Smooth muscle cell (in vitro differentiated cells): Measurements from ENCODE around the gene LTO1. TPM values are rescaled to one million over a fixed set of nuclear protein-coding genes. Genes with fewer than 3 reads are reported as not detected.

ENCODE experiments used
- DNase-seq: peaks from one replicate; lab custom pipeline; 2025; ENCODE audit not compliant: unreplicated experiment; lab: John Stamatoyannopoulos, UW
- H2AFZ ChIP-seq: fragments of 200-600 bp; sonication (generic); 2 replicates; pipeline ENCODE4 v1.6.0; 2016; ENCODE audit warnings: antibody characterized with exemption, low read depth, mild to moderate bottlenecking
- H3F3A ChIP-seq: fragments of 200-600 bp; sonication (generic); 2 replicates; pipeline ENCODE4 v1.6.0; 2017; ENCODE audit warnings: antibody characterized with exemption, low read depth
- H3K27ac ChIP-seq: fragments of 200-600 bp; sonication (generic); 2 replicates; pipeline ENCODE4 v1.5.1; 2016; ENCODE audit warnings: low read depth, mild to moderate bottlenecking
- H3K27me3 ChIP-seq: fragments of 200-600 bp; sonication (generic); 2 replicates; pipeline ENCODE4 v1.6.1; 2016; ENCODE audit warnings: low read depth, mild to moderate bottlenecking
- H3K36me3 ChIP-seq: fragments of 200-600 bp; sonication (generic); 2 replicates; pipeline ENCODE4 v1.5.1; 2016; ENCODE audit warnings: low read depth
- H3K4me1 ChIP-seq: fragments of 200-600 bp; sonication (generic); 2 replicates; pipeline ENCODE4 v1.5.1; 2016; ENCODE audit warnings: low read depth
- H3K4me2 ChIP-seq: fragments of 200-600 bp; sonication (generic); 2 replicates; pipeline ENCODE4 v1.6.0; 2016; ENCODE audit warnings: mild to moderate bottlenecking
- H3K4me3 ChIP-seq: fragments of 200-600 bp; sonication (generic); 2 replicates; pipeline ENCODE4 v1.5.1; 2016; ENCODE audit warnings: mild to moderate bottlenecking
- H3K79me2 ChIP-seq: fragments of 200-600 bp; sonication (generic); 2 replicates; pipeline ENCODE4 v1.6.0; 2016; ENCODE audit warnings: low read depth, mild to moderate bottlenecking
- H3K9ac ChIP-seq: fragments of 200-600 bp; sonication (generic); 2 replicates; pipeline ENCODE4 v1.6.0; 2016; ENCODE audit warnings: low read depth
- H3K9me3 ChIP-seq: fragments of 200-600 bp; sonication (generic); replicated peaks from 2 replicates; pipeline ENCODE4 v1.5.1; 2016; ENCODE audit warnings: low read depth
- H4K20me1 ChIP-seq: fragments of 200-600 bp; sonication (generic); 2 replicates; pipeline ENCODE4 v1.6.0; 2016; ENCODE audit warnings: low read depth
- WGBS: methylation state at CpG from one replicate; pipeline ENCODE4 v1.1.7; 2016; ENCODE audit warnings: low lambda C conversion rate; 5-methylcytosine and 5-hydroxymethylcytosine counted together
- polyA plus RNA-seq: library from polyadenylated mRNA; unstranded; fragments of >200 nt; fragmentation: Nextera tagmentation; extraction: Ambion mirVana; gene quantifications from 2 replicates; pipeline ENCODE4 v1.2.1, GENCODE V29; 2016
- total RNA-seq: library from RNA; depleted of rRNA; stranded (reverse); fragments of >200 nt; gene quantifications from 2 replicates; pipeline ENCODE4 v1.2.3, GENCODE V29; 2014
- TF ChIP-seq, protein P1 (sequence below): fragments of 200-600 bp; sonication (generic); IDR thresholded peaks from 2 replicates; pipeline ENCODE4 v1.5.1; 2017; ENCODE audit warnings: borderline replicate concordance, mild to moderate bottlenecking, antibody characterized with exemption; ENCODE audit not compliant: insufficient read depth, poor library complexity, severe bottlenecking

The LTO1 gene
- total and polyA plus RNA-seq, 2 experiments from 2014 or later: 8.0 to 17.3 TPM

DNA sequence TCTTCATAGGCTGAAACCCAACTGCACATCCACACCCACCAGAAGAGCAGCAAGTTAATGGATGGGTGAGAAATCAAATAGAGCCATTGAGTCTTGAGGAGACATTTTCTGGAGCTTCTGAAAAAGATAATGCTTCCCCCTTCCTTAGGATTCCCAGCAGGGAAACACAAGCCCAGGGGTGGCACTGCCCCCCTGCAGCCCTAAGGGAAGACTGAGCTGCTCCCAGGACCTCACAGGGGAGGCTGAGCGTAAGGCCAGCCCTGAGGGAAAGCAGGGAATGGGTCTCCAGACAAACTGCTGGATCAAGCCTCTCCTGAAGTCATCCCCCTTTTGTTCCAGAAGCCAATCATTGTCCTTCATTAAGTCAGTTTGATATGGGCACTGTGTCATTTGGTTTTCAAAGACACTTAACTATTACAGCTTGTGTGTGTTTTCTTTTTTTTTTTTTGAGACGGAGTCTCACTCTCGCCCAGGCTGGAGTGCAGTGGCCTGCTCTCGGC lies 15.1 kb downstream of the LTO1 start:
- H3K27ac ChIP-seq: no peak overlapping the region
- WGBS: 94% methylated on average over 4 of the region's 4 CpGs
- no peak overlapping the region for H3K4me2 ChIP-seq
- no peak overlapping the region for H3K4me3 ChIP-seq
- H3K9ac ChIP-seq: no peak overlapping the region
- H3K36me3 ChIP-seq: no peaks in the 10 kb centered on the region
- H3F3A ChIP-seq: peaks cover 7% of the 10 kb centered on the region
- no peak overlapping the region for H2AFZ ChIP-seq
- H3K9me3 ChIP-seq: no peaks in the 10 kb centered on the region
- H4K20me1 ChIP-seq: peaks cover 3% of the 10 kb centered on the region
- TF ChIP-seq, protein P1, sequence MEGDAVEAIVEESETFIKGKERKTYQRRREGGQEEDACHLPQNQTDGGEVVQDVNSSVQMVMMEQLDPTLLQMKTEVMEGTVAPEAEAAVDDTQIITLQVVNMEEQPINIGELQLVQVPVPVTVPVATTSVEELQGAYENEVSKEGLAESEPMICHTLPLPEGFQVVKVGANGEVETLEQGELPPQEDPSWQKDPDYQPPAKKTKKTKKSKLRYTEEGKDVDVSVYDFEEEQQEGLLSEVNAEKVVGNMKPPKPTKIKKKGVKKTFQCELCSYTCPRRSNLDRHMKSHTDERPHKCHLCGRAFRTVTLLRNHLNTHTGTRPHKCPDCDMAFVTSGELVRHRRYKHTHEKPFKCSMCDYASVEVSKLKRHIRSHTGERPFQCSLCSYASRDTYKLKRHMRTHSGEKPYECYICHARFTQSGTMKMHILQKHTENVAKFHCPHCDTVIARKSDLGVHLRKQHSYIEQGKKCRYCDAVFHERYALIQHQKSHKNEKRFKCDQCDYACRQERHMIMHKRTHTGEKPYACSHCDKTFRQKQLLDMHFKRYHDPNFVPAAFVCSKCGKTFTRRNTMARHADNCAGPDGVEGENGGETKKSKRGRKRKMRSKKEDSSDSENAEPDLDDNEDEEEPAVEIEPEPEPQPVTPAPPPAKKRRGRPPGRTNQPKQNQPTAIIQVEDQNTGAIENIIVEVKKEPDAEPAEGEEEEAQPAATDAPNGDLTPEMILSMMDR: no peak
- H3K27me3 ChIP-seq: no peaks in the 10 kb centered on the region
- H3K79me2 ChIP-seq: no peaks in the 10 kb centered on the region
- H3K4me1 ChIP-seq: peaks cover 18% of the 10 kb centered on the region
- DNase-seq: no peak

DNA sequence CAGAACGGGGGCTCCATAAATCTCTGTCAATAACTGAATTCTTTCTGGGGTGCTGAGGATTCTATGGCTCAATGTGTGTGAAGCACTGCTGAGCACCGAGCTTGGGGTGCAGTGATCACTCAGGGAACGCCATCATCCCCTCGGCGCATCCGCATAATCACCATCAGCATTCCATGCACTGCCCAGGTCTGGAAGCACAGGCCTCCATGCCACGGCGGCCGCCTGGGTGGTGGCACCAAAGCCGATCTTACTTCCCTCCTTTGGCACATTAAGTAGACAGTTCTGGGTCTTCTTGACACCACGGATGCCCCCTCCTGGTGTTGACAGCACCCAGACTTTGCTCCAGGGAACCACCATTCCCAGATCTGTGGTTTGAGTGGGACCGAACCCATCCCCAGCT lies 15.6 kb downstream of the LTO1 start:
- no peaks in the 10 kb centered on the region for H3K27me3 ChIP-seq
- no peak overlapping the region for H2AFZ ChIP-seq
- no peak overlapping the region for H3K27ac ChIP-seq
- WGBS: 94% methylated on average over 12 of the region's 12 CpGs
- H3K4me3 ChIP-seq: no peak overlapping the region
- TF ChIP-seq, protein P1: no peak
- H3K36me3 ChIP-seq: no peaks in the 10 kb centered on the region
- peaks cover 7% of the 10 kb centered on the region for H4K20me1 ChIP-seq
- DNase-seq: no peak
- no peak overlapping the region for H3K9ac ChIP-seq
- peaks cover 18% of the 10 kb centered on the region for H3K4me1 ChIP-seq
- H3F3A ChIP-seq: peaks cover 7% of the 10 kb centered on the region
- H3K79me2 ChIP-seq: no peaks in the 10 kb centered on the region
- H3K9me3 ChIP-seq: no peaks in the 10 kb centered on the region
- H3K4me2 ChIP-seq: no peak overlapping the region

DNA sequence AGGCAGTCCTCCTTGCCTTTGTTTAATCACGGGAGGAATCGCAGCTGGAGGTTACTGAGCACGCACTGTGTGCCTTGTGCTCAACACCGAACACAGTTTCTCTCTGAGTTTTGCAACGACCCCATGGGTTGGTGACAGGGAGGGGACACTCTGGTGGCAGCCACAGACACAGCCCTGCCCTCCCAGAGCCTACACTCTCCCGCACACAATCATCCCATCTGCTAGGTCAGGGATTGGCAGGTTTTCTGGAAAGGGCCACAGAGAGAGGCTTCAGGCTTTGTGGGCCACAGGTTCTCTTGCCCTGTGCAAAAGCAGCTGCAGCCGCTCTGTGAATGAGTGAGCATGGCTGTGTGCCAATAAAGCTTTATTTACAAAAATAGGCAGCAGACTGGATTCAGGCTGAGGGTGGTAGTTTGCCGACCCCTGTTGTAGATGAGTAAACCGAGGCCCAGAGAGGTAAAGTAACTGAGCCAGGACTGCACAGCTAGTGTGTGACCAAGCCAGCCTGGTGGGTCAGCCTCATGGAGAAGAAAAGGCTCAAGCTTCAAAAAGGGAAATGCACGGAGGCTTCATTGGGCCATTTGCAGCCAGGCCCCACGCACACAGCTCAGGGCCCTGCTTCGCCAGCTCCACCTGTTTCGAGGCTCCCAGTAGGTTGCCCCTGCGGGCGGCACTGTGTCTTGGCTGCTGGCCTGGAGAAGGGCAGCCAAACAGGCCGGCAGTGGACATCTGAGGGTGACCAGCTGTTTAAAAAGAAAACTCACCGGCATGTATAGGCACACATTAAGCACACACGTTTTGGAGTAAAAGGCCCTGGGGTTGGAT lies 16.3 kb downstream of the LTO1 start:
- Histone ChIP-seq H3K4me1 (peaks cover 18% of the 10 kb centered on the region), H3K9me3 (no peaks in the 10 kb centered on the region), H3K4me2 (peak overlapping the region; percentile 53), H3K27me3 (no peaks in the 10 kb centered on the region), H2AFZ (no peak overlapping the region), H4K20me1 (peaks cover 13% of the 10 kb centered on the region), H3K79me2 (no peaks in the 10 kb centered on the region), H3K4me3 (no peak overlapping the region), H3K27ac (peak overlapping the region; percentile 65), H3F3A (peaks cover 7% of the 10 kb centered on the region), H3K9ac (no peak overlapping the region), H3K36me3 (no peaks in the 10 kb centered on the region)
- TF ChIP-seq, protein P1: no peak
- DNase-seq: no peak
- 78% methylated on average over 18 of the region's 18 CpGs for WGBS
